ENCODE data around the gene NPC1L1. TPM values are rescaled to one million over a fixed set of nuclear protein-coding genes. Genes with fewer than 3 reads are reported as not detected.

NPC1L1 gene, protein sequence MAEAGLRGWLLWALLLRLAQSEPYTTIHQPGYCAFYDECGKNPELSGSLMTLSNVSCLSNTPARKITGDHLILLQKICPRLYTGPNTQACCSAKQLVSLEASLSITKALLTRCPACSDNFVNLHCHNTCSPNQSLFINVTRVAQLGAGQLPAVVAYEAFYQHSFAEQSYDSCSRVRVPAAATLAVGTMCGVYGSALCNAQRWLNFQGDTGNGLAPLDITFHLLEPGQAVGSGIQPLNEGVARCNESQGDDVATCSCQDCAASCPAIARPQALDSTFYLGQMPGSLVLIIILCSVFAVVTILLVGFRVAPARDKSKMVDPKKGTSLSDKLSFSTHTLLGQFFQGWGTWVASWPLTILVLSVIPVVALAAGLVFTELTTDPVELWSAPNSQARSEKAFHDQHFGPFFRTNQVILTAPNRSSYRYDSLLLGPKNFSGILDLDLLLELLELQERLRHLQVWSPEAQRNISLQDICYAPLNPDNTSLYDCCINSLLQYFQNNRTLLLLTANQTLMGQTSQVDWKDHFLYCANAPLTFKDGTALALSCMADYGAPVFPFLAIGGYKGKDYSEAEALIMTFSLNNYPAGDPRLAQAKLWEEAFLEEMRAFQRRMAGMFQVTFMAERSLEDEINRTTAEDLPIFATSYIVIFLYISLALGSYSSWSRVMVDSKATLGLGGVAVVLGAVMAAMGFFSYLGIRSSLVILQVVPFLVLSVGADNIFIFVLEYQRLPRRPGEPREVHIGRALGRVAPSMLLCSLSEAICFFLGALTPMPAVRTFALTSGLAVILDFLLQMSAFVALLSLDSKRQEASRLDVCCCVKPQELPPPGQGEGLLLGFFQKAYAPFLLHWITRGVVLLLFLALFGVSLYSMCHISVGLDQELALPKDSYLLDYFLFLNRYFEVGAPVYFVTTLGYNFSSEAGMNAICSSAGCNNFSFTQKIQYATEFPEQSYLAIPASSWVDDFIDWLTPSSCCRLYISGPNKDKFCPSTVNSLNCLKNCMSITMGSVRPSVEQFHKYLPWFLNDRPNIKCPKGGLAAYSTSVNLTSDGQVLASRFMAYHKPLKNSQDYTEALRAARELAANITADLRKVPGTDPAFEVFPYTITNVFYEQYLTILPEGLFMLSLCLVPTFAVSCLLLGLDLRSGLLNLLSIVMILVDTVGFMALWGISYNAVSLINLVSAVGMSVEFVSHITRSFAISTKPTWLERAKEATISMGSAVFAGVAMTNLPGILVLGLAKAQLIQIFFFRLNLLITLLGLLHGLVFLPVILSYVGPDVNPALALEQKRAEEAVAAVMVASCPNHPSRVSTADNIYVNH (N-terminal part only)
- under 1 TPM; 0.33 to 0.83 (median 0.45) TPM for total RNA-seq
- under 1 TPM in 1 of 3 donors, not detected in 2; 0.09 TPM for polyA plus RNA-seq

GRCh38 chr7:44541028-44541869 is at the start of gene NPC1L1:
NPC1L1 (minus strand) TSS chr7:44541330; CDS start chr7:44541259, 71 bp downstream.
- H3K4me1 ChIP-seq, result no peaks in the 10 kb centered on the region
- TF ChIP-seq POLR2AphosphoS5 (IDR thresholded peaks at IDR 0.05) (no peak), EP300 (IDR thresholded peaks at IDR 0.05) (no peak), POLR2A (IDR thresholded peaks at IDR 0.05) (no peak)
- TF ChIP-seq, protein P1, sequence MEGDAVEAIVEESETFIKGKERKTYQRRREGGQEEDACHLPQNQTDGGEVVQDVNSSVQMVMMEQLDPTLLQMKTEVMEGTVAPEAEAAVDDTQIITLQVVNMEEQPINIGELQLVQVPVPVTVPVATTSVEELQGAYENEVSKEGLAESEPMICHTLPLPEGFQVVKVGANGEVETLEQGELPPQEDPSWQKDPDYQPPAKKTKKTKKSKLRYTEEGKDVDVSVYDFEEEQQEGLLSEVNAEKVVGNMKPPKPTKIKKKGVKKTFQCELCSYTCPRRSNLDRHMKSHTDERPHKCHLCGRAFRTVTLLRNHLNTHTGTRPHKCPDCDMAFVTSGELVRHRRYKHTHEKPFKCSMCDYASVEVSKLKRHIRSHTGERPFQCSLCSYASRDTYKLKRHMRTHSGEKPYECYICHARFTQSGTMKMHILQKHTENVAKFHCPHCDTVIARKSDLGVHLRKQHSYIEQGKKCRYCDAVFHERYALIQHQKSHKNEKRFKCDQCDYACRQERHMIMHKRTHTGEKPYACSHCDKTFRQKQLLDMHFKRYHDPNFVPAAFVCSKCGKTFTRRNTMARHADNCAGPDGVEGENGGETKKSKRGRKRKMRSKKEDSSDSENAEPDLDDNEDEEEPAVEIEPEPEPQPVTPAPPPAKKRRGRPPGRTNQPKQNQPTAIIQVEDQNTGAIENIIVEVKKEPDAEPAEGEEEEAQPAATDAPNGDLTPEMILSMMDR (IDR thresholded peaks at IDR 0.05), result no peak
- no peaks in the 10 kb centered on the region for H3K36me3 ChIP-seq
- no peaks in the 10 kb centered on the region for H3K27me3 ChIP-seq
- no peaks in the 10 kb centered on the region for H3K9me3 ChIP-seq
- no peak within 1 kb of the TSS for H3K4me3 ChIP-seq
- 88 to 91% methylated on average over 20 of the region's 20 CpGs for WGBS, 2 donors
- no peak within 1 kb of the TSS for H3K27ac ChIP-seq
- intact Hi-C loops (cut with DNase I), result no loop called here
- no peak for DNase-seq

- no peak overlapping the region for H3K4me3 ChIP-seq
- H3K9me3 ChIP-seq, result no peaks in the 10 kb centered on the region
- 87 to 90% methylated on average over 1 of the region's 1 CpG for WGBS, 2 donors
- intact Hi-C loops (cut with DNase I), result no loop called here
- H3K27ac ChIP-seq, result no peak overlapping the region
- H3K36me3 ChIP-seq, result no peaks in the 10 kb centered on the region
- no peak for TF ChIP-seq POLR2AphosphoS5 (IDR thresholded peaks at IDR 0.05)
- TF ChIP-seq POLR2A (IDR thresholded peaks at IDR 0.05), result no peak
- TF ChIP-seq EP300 (IDR thresholded peaks at IDR 0.05), result no peak
- TF ChIP-seq, protein P1 (IDR thresholded peaks at IDR 0.05), result no peak
- no peak for DNase-seq
- H3K4me1 ChIP-seq, result no peaks in the 10 kb centered on the region
- H3K27me3 ChIP-seq, result no peaks in the 10 kb centered on the region
These were observed 49.8 kb upstream of the NPC1L1 start for GRCh38 chr7:44590910-44591309.

GRCh38 chr7:44587843-44588711 is 46.9 kb upstream of the NPC1L1 start:
- Histone ChIP-seq H3K36me3 (no peaks in the 10 kb centered on the region), H3K4me1 (peaks cover 0 to 2% (median under 1%) of the 10 kb centered on the region in 4 donors), H3K9me3 (no peaks in the 10 kb centered on the region), H3K4me3 (no peak overlapping the region), H3K27me3 (no peaks in the 10 kb centered on the region), H3K27ac (no peak overlapping the region)
- intact Hi-C loops (cut with DNase I), result loop anchor here (1.0 to 10.0 kb wide), 3 partner anchors 259 to 397 kb away; no protein-coding TSS in a partner anchor
- WGBS, 2 donors, result 9 to 28% methylated on average over 6 of the region's 6 CpGs
- no peak for DNase-seq
- TF ChIP-seq EP300 (IDR thresholded peaks at IDR 0.05), result no peak
- TF ChIP-seq POLR2A (IDR thresholded peaks at IDR 0.05), result no peak
- peak in 2 of 4 donors; percentile 11 to 26 for TF ChIP-seq POLR2AphosphoS5 (IDR thresholded peaks at IDR 0.05)
- TF ChIP-seq, protein P1 (IDR thresholded peaks at IDR 0.05), result peak in 3 of 4 experiments; percentile 21 to 57 (median 54)
